CD8-positive, alpha-beta memory T cell (primary cell): ENCODE data around the gene C1orf232. TPM values are rescaled to one million over a fixed set of nuclear protein-coding genes. Genes with fewer than 3 reads are reported as not detected.

Source experiments
- CTCF ChIA-PET: fragments of 350-600 bp; sonication (Branson Sonifier 250); formaldehyde crosslinking; loops from one replicate; lab custom pipeline; 2021; ENCODE audit warnings: antibody characterized with exemption; lab: Charles Lee
- POLR2A ChIA-PET: fragments of 350-600 bp; sonication (Branson Sonifier 250); formaldehyde crosslinking; loops from one replicate; lab custom pipeline; 2021; ENCODE audit warnings: antibody characterized with exemption; lab: Charles Lee
- DNase-seq, 5 donors: peaks; one replicate each; pipeline versions ENCODE4 v3.0.0 to v3.0.0-alpha.2; 2020 to 2022; ENCODE audit warnings: mixed read lengths in 1 of 5
- H3K27ac ChIP-seq: one replicate; pipeline ENCODE4 v1.7.0; 2013; ENCODE audit warnings: low read depth, mild to moderate bottlenecking, low read length, moderate library complexity
- H3K27me3 ChIP-seq: 2 replicates; pipeline ENCODE4 v1.7.0; 2013; ENCODE audit warnings: low read length, mild to moderate bottlenecking; ENCODE audit not compliant: insufficient read depth, poor library complexity, severe bottlenecking
- H3K36me3 ChIP-seq: 2 replicates; pipeline ENCODE4 v1.7.0; 2013; ENCODE audit warnings: mild to moderate bottlenecking, low read length, moderate library complexity; ENCODE audit not compliant: insufficient read depth
- H3K4me1 ChIP-seq: 2 replicates; pipeline ENCODE4 v1.7.0; 2013; ENCODE audit warnings: mild to moderate bottlenecking, low read length, moderate library complexity; ENCODE audit not compliant: insufficient read depth
- H3K4me3 ChIP-seq: 2 replicates; pipeline ENCODE4 v1.7.0; 2013; ENCODE audit warnings: mild to moderate bottlenecking, low read length
- H3K9me3 ChIP-seq: 2 replicates; pipeline ENCODE4 v1.7.0; 2013; ENCODE audit warnings: mild to moderate bottlenecking, low read length
- H3K27ac Mint-ChIP-seq, 8 donors: one replicate each; pipeline ENCODE4 v1.8.0; 2020 to 2021; ENCODE audit warnings: mixed read lengths in 8 of 8, mild to moderate bottlenecking in 6 of 8, inconsistent platforms in 3 of 8, moderate library complexity in 3 of 8
- H3K27me3 Mint-ChIP-seq, 2 donors: one replicate each; pipeline ENCODE4 v1.8.0; 2020 to 2021; ENCODE audit warnings: mixed read lengths in 2 of 2, mild to moderate bottlenecking in 1 of 2, moderate library complexity in 1 of 2
- H3K36me3 Mint-ChIP-seq, 3 donors: one replicate each; pipeline ENCODE4 v1.8.0; 2020 to 2021; ENCODE audit warnings: mixed read lengths in 3 of 3, inconsistent platforms in 1 of 3, mild to moderate bottlenecking in 1 of 3
- H3K4me1 Mint-ChIP-seq, 3 donors: one replicate each; pipeline ENCODE4 v1.8.0; 2020 to 2021; ENCODE audit warnings: mixed read lengths in 3 of 3, inconsistent platforms in 1 of 3, mild to moderate bottlenecking in 1 of 3
- H3K4me3 Mint-ChIP-seq, 7 donors: one replicate each; pipeline ENCODE4 v1.8.0; 2020 to 2021; ENCODE audit warnings: mixed read lengths in 7 of 7, mild to moderate bottlenecking in 6 of 7, moderate library complexity in 4 of 7, inconsistent platforms in 2 of 7
- H3K9me3 Mint-ChIP-seq, 5 donors: one replicate each; pipeline ENCODE4 v1.8.0; 2020 to 2022; ENCODE audit warnings: mixed read lengths in 5 of 5, mild to moderate bottlenecking in 3 of 5, moderate library complexity in 2 of 5, inconsistent platforms in 1 of 5
- polyA plus RNA-seq: library from polyadenylated mRNA; unstranded; fragments of 300-500 nt; fragmentation: Illumina TruSeq; gene quantifications from one replicate; pipeline ENCODE4 v1.2.3, GENCODE V29; 2021
- total RNA-seq, 2 experiments: library from RNA; stranded (reverse); gene quantifications; one replicate each; pipeline ENCODE4 v1.2.3, GENCODE V29; 2021

Gene C1orf232
- total and polyA plus RNA-seq, 3 experiments from 2014 or later = not detected

- Histone ChIP-seq H3K4me3 (peak within 1 kb of the TSS; percentile 68), H3K9me3 (no peaks in the 10 kb centered on the region), H3K27ac (peak within 1 kb of the TSS; percentile 86), H3K36me3 (no peaks in the 10 kb centered on the region), H3K4me1 (peaks cover 17% of the 10 kb centered on the region), H3K27me3 (no peaks in the 10 kb centered on the region)
- H3K27me3 Mint-ChIP-seq = no peaks in the 10 kb centered on the region
- no peaks in the 10 kb centered on the region for H3K9me3 Mint-ChIP-seq
- ChIA-PET POLR2A (interaction anchor here (0.7 kb wide), 1 partner anchor 405 kb away, joined by 4 read pairs; no protein-coding TSS in a partner anchor), CTCF (interaction anchor here (0.7 to 8.2 kb wide), 7 partner anchors 27 to 246 kb away, joined by 3 to 87 read pairs (median 4); partner anchors contain the start of gene CEP85)
- peaks cover 0 to 6% (median 0%) of the 10 kb centered on the region in 3 donors for H3K36me3 Mint-ChIP-seq
- peak within 1 kb of the TSS in 2 of 8 donors; percentile 51 to 60 for H3K27ac Mint-ChIP-seq
- H3K4me1 Mint-ChIP-seq = peaks cover 12 to 25% (median 21%) of the 10 kb centered on the region in 3 donors
- peak within 1 kb of the TSS; percentile 86 to 95 (median 88) for H3K4me3 Mint-ChIP-seq
- DNase-seq = no peak
These were observed 2.6 kb upstream of the C1orf232 start, which contains the start of gene ZNF593OS for GRCh38 chr1:26171084-26172072. Gene ZNF593OS, minus strand, starts transcription at chr1:26171832. Its CDS starts 171 bp downstream, at chr1:26171661.

GRCh38 chr1:26170472-26170821 lies 1.7 kb upstream of the C1orf232 start:
- no peaks in the 10 kb centered on the region for H3K36me3 ChIP-seq
- peaks cover 17% of the 10 kb centered on the region for H3K4me1 ChIP-seq
- Mint-ChIP-seq H3K27ac (peak overlapping the region in 7 of 8 donors; percentile 39 to 89 (median 82)), H3K4me1 (peaks cover 12 to 25% (median 22%) of the 10 kb centered on the region in 3 donors), H3K9me3 (no peaks in the 10 kb centered on the region), H3K4me3 (peak overlapping the region; percentile 86 to 95 (median 88)), H3K36me3 (peaks cover 0 to 6% (median 0%) of the 10 kb centered on the region in 3 donors), H3K27me3 (peaks cover 0 to 2% of the 10 kb centered on the region in 2 donors)
- POLR2A ChIA-PET = interaction anchor here (1.0 kb wide), 1 partner anchor 221 kb away, joined by 3 read pairs; no protein-coding TSS in a partner anchor
- H3K9me3 ChIP-seq = no peaks in the 10 kb centered on the region
- CTCF ChIA-PET = interaction anchor here (0.7 to 8.2 kb wide), 24 partner anchors 8 to 272 kb away, joined by 3 to 87 read pairs (median 5); partner anchors contain the start of genes CATSPER4, CD52, CEP85 and DHDDS
- peak overlapping the region; percentile 86 for H3K27ac ChIP-seq
- no peaks in the 10 kb centered on the region for H3K27me3 ChIP-seq
- no peak for DNase-seq
- H3K4me3 ChIP-seq = peak overlapping the region; percentile 68

GRCh38 chr1:26169669-26170471 lies 1.1 kb upstream of the C1orf232 start, which contains the start of gene ZNF593:
Gene ZNF593, plus strand, starts transcription at chr1:26169908. Its CDS starts 76 bp downstream, at chr1:26169984.
- Histone ChIP-seq H3K4me1 (peaks cover 17% of the 10 kb centered on the region), H3K9me3 (no peaks in the 10 kb centered on the region), H3K4me3 (peak within 1 kb of the TSS; percentile 68), H3K36me3 (no peaks in the 10 kb centered on the region), H3K27ac (peak within 1 kb of the TSS; percentile 86), H3K27me3 (no peaks in the 10 kb centered on the region)
- no peaks in the 10 kb centered on the region for H3K9me3 Mint-ChIP-seq
- H3K4me1 Mint-ChIP-seq = peaks cover 12 to 25% (median 22%) of the 10 kb centered on the region in 3 donors
- peak within 1 kb of the TSS; percentile 39 to 97 (median 85) for H3K27ac Mint-ChIP-seq
- ChIA-PET POLR2A (interaction anchor here (1.0 to 1.1 kb wide), 2 partner anchors 64 to 221 kb away, joined by 3 to 6 read pairs; partner anchors contain the start of gene CEP85), CTCF (interaction anchor here (0.7 to 8.2 kb wide), 37 partner anchors 9 to 272 kb away, joined by 3 to 87 read pairs (median 5); partner anchors contain the start of genes CATSPER4, CD52, CEP85 and DHDDS)
- peaks cover 0 to 6% (median 0%) of the 10 kb centered on the region in 3 donors for H3K36me3 Mint-ChIP-seq
- peaks cover 0 to 2% of the 10 kb centered on the region in 2 donors for H3K27me3 Mint-ChIP-seq
- H3K4me3 Mint-ChIP-seq = peak within 1 kb of the TSS; percentile 86 to 95 (median 88)
- DNase-seq = peak; percentile 71 to 88 (median 81)

DNA sequence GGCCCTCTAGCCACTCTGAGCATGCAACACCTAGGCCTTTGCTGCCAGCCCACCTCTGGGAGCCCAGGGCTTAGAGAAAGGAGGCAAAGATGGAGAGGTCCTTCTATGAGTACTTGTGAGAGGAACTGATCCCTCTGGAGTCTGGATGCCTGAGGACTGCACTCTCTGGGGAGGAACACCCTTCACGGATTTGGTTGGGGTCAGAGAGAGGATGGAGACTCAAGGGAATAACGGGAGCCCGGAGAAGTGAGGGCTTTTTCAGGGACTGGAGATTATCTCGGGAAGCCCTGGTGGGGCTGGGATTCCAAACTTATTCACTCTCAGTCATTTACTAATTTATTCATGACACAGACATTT lies 413 bp upstream of the C1orf232 start:
- Mint-ChIP-seq H3K4me1 (peaks cover 12 to 29% (median 22%) of the 10 kb centered on the region in 3 donors), H3K27me3 (peaks cover 0 to 2% of the 10 kb centered on the region in 2 donors), H3K27ac (peak overlapping the region in 7 of 8 donors; percentile 39 to 90 (median 80)), H3K36me3 (peaks cover 0 to 6% (median 0%) of the 10 kb centered on the region in 3 donors), H3K9me3 (no peaks in the 10 kb centered on the region), H3K4me3 (peak overlapping the region; percentile 86 to 95 (median 88))
- Histone ChIP-seq H3K4me3 (peak overlapping the region; percentile 68), H3K27ac (peak overlapping the region; percentile 86), H3K36me3 (no peaks in the 10 kb centered on the region), H3K27me3 (no peaks in the 10 kb centered on the region), H3K4me1 (peaks cover 21% of the 10 kb centered on the region), H3K9me3 (no peaks in the 10 kb centered on the region)
- ChIA-PET POLR2A (interaction anchor here (1.1 kb wide), 1 partner anchor 65 kb away, joined by 6 read pairs; the partner anchor contains the start of gene CEP85), CTCF (interaction anchor here (0.7 to 8.2 kb wide), 31 partner anchors 9 to 271 kb away, joined by 3 to 87 read pairs (median 5); partner anchors contain the start of genes CATSPER4, CD52, CEP85 and DHDDS)
- DNase-seq = no peak

DNA sequence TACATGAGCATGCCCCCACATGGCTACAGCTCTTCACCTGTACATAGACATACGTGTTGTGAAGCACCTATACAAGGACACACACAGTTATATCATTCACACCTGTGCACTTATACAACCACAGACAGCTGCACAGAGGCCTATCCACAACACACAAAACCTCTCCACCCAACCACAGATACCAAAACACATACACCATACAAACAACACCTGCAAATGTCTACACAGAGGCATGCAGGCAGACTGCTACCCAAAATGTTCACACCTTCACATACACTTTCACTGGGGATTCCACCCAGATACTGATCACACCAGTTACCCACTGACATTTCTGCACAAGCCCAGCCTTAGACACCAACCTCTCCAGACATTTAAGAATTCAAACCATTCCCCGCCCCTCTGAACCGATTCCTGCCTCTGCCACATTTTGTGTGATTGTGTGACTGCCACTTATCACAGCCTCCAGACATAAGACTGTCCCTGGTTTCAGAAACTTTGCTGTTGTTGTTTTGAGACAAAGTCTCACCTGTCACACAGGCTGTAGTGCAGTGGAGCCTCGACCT lies 2.0 kb downstream of the C1orf232 start:
- H3K27me3 ChIP-seq = peaks cover 8% of the 10 kb centered on the region
- ChIA-PET POLR2A (interaction anchor here (0.6 kb wide), 1 partner anchor 34 kb away, joined by 3 read pairs; no protein-coding TSS in a partner anchor), CTCF (interaction anchor here (1.3 to 8.2 kb wide), 2 partner anchors 22 to 67 kb away, joined by 3 to 87 read pairs; partner anchors contain the start of gene CEP85)
- H3K4me3 Mint-ChIP-seq = peak overlapping the region in 2 of 7 donors; percentile 2 to 66
- H3K9me3 Mint-ChIP-seq = no peaks in the 10 kb centered on the region
- no peaks in the 10 kb centered on the region for H3K36me3 ChIP-seq
- H3K9me3 ChIP-seq = no peaks in the 10 kb centered on the region
- H3K27me3 Mint-ChIP-seq = peaks cover 10% of the 10 kb centered on the region in 2 donors
- peaks cover 0 to 6% (median 0%) of the 10 kb centered on the region in 3 donors for H3K36me3 Mint-ChIP-seq
- H3K27ac Mint-ChIP-seq = peak overlapping the region in 3 of 8 donors; percentile 5 to 47 (median 6)
- no peak overlapping the region for H3K27ac ChIP-seq
- no peak for DNase-seq
- H3K4me1 Mint-ChIP-seq = peaks cover 19 to 41% (median 31%) of the 10 kb centered on the region in 3 donors
- no peak overlapping the region for H3K4me3 ChIP-seq
- H3K4me1 ChIP-seq = peaks cover 32% of the 10 kb centered on the region

- peaks cover 22% of the 10 kb centered on the region for H3K4me1 ChIP-seq
- peaks cover 0 to 4% (median 0%) of the 10 kb centered on the region in 3 donors for H3K36me3 Mint-ChIP-seq
- H3K4me1 Mint-ChIP-seq = peaks cover 15 to 30% (median 22%) of the 10 kb centered on the region in 3 donors
- H3K4me3 Mint-ChIP-seq = peak overlapping the region; percentile 28 to 72 (median 54)
- H3K9me3 Mint-ChIP-seq = no peaks in the 10 kb centered on the region
- DNase-seq = no peak
- H3K27me3 Mint-ChIP-seq = peaks cover 16 to 19% of the 10 kb centered on the region in 2 donors
- POLR2A ChIA-PET = no interaction called here
- no peak overlapping the region for H3K4me3 ChIP-seq
- CTCF ChIA-PET = interaction anchor here (1.0 to 1.8 kb wide), 4 partner anchors 20 to 252 kb away, joined by 3 to 7 read pairs (median 4); partner anchors contain the start of gene CEP85
- no peaks in the 10 kb centered on the region for H3K36me3 ChIP-seq
- H3K27ac Mint-ChIP-seq = no peak overlapping the region
- H3K27me3 ChIP-seq = peaks cover 8% of the 10 kb centered on the region
- H3K27ac ChIP-seq = no peak overlapping the region
- H3K9me3 ChIP-seq = no peaks in the 10 kb centered on the region
These were observed 3.6 kb downstream of the C1orf232 start for GRCh38 chr1:26164861-26165842.
